Parathyroid adenoma (tissue), 2 donors: ENCODE measurements around the gene ARHGEF26.

Experiments used
- H2AFZ ChIP-seq: fragments of 300-600 bp; sonication (generic); one replicate; pipeline ENCODE4 v1.7.0; 2017; ENCODE audit warnings: antibody characterized with exemption, mild to moderate bottlenecking
- H3K27ac ChIP-seq: fragments of 300-600 bp; sonication (generic); one replicate; pipeline ENCODE4 v1.7.0; 2017
- H3K27me3 ChIP-seq: fragments of 300-600 bp; sonication (generic); one replicate; pipeline ENCODE4 v1.7.0; 2017; ENCODE audit warnings: low read length; ENCODE audit not compliant: control insufficient read depth, insufficient read depth
- H3K36me3 ChIP-seq: fragments of 300-600 bp; sonication (generic); one replicate; pipeline ENCODE4 v1.7.0; 2017; ENCODE audit warnings: low read length; ENCODE audit not compliant: control insufficient read depth, insufficient read depth
- H3K4me1 ChIP-seq: fragments of 300-600 bp; sonication (generic); one replicate; pipeline ENCODE4 v1.7.0; 2017; ENCODE audit warnings: control low read depth
- H3K4me2 ChIP-seq: fragments of 300-600 bp; sonication (generic); one replicate; pipeline ENCODE4 v1.7.0; 2017; ENCODE audit warnings: low read length
- H3K4me3 ChIP-seq: fragments of 300-600 bp; sonication (generic); one replicate; pipeline ENCODE4 v1.7.0; 2017; ENCODE audit warnings: low read depth, low read length
- H3K79me2 ChIP-seq: fragments of 300-600 bp; sonication (generic); one replicate; pipeline ENCODE4 v1.7.0; 2017; ENCODE audit warnings: control low read depth
- H3K9ac ChIP-seq: fragments of 300-600 bp; sonication (generic); one replicate; pipeline ENCODE4 v1.7.0; 2017; ENCODE audit warnings: mild to moderate bottlenecking
- H3K9me3 ChIP-seq: fragments of 300-600 bp; sonication (generic); one replicate; pipeline ENCODE4 v1.7.0; 2017; ENCODE audit warnings: low read length; ENCODE audit not compliant: control insufficient read depth
- TF ChIP-seq, protein P1 (sequence below): fragments of 300-600 bp; sonication (generic); IDR thresholded peaks from one replicate; pipeline ENCODE4 v1.7.0; 2017; ENCODE audit warnings: antibody characterized with exemption, mild to moderate bottlenecking
- donor health status: primary hyperparathyroidism.

ARHGEF26 gene

DNA sequence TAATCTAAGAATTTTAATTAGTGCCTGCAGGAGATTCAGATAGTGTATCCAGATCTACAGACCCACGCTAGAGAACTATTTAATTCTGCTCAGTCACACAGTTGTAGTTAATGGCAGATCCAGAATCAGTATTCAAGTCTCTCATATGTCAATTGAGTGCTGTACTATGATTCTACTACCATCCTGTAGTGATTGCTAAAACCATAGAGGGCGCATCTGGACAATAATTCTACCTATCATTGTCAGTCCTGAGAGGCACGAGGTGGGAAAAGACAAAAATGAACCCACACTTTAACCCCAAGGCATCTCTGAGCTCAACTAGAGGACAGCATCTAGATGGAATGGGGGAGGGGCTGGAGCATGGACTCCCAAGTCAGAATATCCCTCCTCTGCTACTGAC, 180.4 kb downstream of the ARHGEF26 start:
- H3K79me2 ChIP-seq: no peaks in the 10 kb centered on the region
- H2AFZ ChIP-seq: no peak overlapping the region
- no peaks in the 10 kb centered on the region for H3K9me3 ChIP-seq
- no peaks in the 10 kb centered on the region for H3K36me3 ChIP-seq
- H3K4me2 ChIP-seq: no peak overlapping the region
- no peaks in the 10 kb centered on the region for H3K4me1 ChIP-seq
- no peaks in the 10 kb centered on the region for H3K27me3 ChIP-seq
- H3K4me3 ChIP-seq: no peak overlapping the region
- H3K27ac ChIP-seq: no peak overlapping the region
- TF ChIP-seq, protein P1, sequence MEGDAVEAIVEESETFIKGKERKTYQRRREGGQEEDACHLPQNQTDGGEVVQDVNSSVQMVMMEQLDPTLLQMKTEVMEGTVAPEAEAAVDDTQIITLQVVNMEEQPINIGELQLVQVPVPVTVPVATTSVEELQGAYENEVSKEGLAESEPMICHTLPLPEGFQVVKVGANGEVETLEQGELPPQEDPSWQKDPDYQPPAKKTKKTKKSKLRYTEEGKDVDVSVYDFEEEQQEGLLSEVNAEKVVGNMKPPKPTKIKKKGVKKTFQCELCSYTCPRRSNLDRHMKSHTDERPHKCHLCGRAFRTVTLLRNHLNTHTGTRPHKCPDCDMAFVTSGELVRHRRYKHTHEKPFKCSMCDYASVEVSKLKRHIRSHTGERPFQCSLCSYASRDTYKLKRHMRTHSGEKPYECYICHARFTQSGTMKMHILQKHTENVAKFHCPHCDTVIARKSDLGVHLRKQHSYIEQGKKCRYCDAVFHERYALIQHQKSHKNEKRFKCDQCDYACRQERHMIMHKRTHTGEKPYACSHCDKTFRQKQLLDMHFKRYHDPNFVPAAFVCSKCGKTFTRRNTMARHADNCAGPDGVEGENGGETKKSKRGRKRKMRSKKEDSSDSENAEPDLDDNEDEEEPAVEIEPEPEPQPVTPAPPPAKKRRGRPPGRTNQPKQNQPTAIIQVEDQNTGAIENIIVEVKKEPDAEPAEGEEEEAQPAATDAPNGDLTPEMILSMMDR: no peak
- H3K9ac ChIP-seq: no peak overlapping the region

DNA sequence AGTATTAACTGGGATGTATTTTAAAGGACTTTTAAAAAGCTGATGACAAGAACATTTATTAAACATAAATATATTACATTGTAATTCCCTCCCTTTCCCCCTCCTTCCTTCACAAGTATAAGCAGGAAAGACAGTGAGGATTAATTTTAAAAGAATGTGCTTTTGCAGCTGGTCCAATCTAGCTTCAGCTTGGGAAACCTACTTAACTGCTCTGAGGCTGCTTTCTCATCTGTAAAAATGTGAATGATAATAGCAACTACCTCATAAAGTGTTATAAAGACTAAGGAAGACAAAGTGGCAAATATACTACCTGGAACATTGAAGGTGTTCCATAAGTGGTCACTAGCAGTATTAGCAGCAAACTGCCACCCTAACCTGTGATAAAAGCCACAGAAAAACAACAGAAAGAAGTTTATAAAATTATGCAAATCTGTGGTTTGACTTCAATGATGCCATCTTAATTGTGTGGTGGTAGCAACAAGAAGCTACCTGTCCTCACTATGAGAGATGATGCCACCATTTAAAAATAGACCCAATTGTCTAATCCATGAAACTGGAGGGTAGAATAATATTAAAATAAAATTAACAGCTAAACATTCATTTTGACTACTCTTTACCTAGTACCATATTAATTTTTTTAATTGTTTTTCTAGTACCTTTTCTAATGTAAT, 183.1 kb downstream of the ARHGEF26 start:
- Histone ChIP-seq H3K36me3 (no peaks in the 10 kb centered on the region), H3K4me2 (no peak overlapping the region), H3K4me1 (peaks cover 5% of the 10 kb centered on the region), H3K27me3 (no peaks in the 10 kb centered on the region), H2AFZ (no peak overlapping the region), H3K9ac (no peak overlapping the region), H3K27ac (no peak overlapping the region), H3K79me2 (peaks cover 3% of the 10 kb centered on the region), H3K9me3 (no peaks in the 10 kb centered on the region), H3K4me3 (no peak overlapping the region)
- TF ChIP-seq, protein P1: no peak

DNA sequence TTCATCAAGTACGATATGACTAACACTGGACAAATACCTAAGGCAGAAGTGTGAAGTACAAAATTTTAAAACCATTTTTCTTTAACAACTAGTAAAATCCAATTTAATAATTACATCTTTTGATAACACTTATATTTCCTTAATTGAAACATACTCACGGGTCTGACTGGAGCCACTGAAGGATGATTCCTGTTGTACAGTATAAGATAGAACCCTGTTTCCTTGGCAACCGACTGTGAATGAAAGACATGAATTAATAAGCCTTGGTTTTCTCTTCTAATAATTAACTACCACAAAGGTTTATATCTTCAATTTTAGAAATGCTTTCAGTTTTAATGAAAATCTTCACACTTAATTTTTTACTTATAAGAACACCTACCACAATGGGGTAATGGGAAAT, 183.7 kb downstream of the ARHGEF26 start:
- H3K27ac ChIP-seq: no peak overlapping the region
- H3K9me3 ChIP-seq: no peaks in the 10 kb centered on the region
- TF ChIP-seq, protein P1: no peak
- H3K27me3 ChIP-seq: no peaks in the 10 kb centered on the region
- peaks cover 3% of the 10 kb centered on the region for H3K79me2 ChIP-seq
- H2AFZ ChIP-seq: no peak overlapping the region
- H3K9ac ChIP-seq: no peak overlapping the region
- no peak overlapping the region for H3K4me2 ChIP-seq
- no peaks in the 10 kb centered on the region for H3K36me3 ChIP-seq
- H3K4me3 ChIP-seq: no peak overlapping the region
- H3K4me1 ChIP-seq: peaks cover 5% of the 10 kb centered on the region

DNA sequence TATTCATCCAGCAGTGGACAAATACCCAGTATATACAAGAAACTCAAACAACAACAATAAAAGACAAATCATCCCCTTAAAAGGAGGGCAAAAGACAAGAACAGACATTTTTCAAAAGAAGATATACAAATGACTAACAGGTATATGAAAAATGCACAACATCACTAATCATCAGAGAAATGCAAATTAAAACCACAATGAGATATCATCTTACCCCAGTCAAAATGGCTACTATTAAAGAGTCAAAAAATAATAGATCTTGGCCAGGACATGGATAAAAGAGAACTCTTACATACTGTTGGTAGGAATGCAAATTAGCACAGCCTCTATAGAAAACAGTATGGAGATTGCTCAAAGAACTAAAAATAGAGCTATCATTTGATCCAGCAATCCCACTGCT, 186.2 kb downstream of the ARHGEF26 start:
- Histone ChIP-seq H3K9ac (no peak overlapping the region), H3K4me2 (no peak overlapping the region), H2AFZ (no peak overlapping the region), H3K79me2 (peaks cover 3% of the 10 kb centered on the region), H3K27ac (no peak overlapping the region), H3K9me3 (no peaks in the 10 kb centered on the region), H3K4me3 (no peak overlapping the region), H3K36me3 (no peaks in the 10 kb centered on the region), H3K27me3 (no peaks in the 10 kb centered on the region), H3K4me1 (peaks cover 5% of the 10 kb centered on the region)
- TF ChIP-seq, protein P1: no peak
